Stomach smooth muscle (tissue), 2 donors: ENCODE data around the gene EEF1AKMT2.
A peak's percentile ranks its signal among the peaks of the same experiment; 100 is the strongest.
"Not testable (repeated sequence)": the region's sequence is repeated elsewhere in the genome, so short reads cannot be mapped to it uniquely, and the experiment has no call there.

Experiments
- H3K27ac ChIP-seq: one replicate; pipeline ENCODE4 v1.7.0; 2013; ENCODE audit warnings: mild to moderate bottlenecking, low read length, inconsistent platforms
- H3K27me3 ChIP-seq, 2 donors: one replicate each; pipeline ENCODE4 v1.7.0; 2013; ENCODE audit warnings: low read length in 2 of 2; ENCODE audit not compliant: insufficient read depth in 2 of 2, control insufficient read depth in 1 of 2
- H3K36me3 ChIP-seq, 2 donors: one replicate each; pipeline ENCODE4 v1.7.0; 2013; ENCODE audit warnings: low read length in 2 of 2; ENCODE audit not compliant: control insufficient read depth in 2 of 2, insufficient read depth in 2 of 2
- H3K4me1 ChIP-seq: one replicate; pipeline ENCODE4 v1.7.0; 2013; ENCODE audit warnings: low read length; ENCODE audit not compliant: control insufficient read depth, insufficient read depth
- H3K4me3 ChIP-seq, 2 donors: one replicate each; pipeline ENCODE4 v1.7.0; 2013; ENCODE audit warnings: low read length in 2 of 2
- H3K9ac ChIP-seq, 2 donors: one replicate each; pipeline ENCODE4 v1.7.0; 2013; ENCODE audit warnings: low read length in 2 of 2, mild to moderate bottlenecking in 1 of 2
- H3K9me3 ChIP-seq, 2 donors: one replicate each; pipeline ENCODE4 v1.7.0; 2013; ENCODE audit warnings: low read length in 2 of 2; ENCODE audit not compliant: control insufficient read depth in 2 of 2
- donor health status: healthy.
- donor health status: Pancreatic carcinoma.

The EEF1AKMT2 gene

DNA sequence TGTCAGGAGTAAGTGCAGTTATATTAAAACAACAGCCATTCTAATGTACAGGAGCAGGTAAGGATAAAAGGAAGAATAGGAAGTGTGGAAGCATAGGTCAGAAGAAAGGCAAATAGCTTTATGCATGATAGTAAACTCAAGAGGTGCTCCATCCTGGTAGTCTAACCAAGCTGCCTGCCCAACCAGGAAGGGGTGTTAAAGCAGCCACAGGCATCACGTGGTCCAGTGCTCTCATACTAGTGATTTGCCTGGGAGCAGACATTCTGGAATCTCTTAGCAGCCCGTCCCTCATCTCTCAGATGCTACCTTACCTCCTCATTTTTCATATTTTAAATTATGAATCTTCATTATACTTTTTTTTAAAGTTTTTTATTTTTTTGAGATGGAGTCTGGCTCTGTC is 28.4 kb upstream of the EEF1AKMT2 start:
- H3K36me3 ChIP-seq = peaks cover 12% of the 10 kb centered on the region in 2 donors
- no peaks in the 10 kb centered on the region for H3K9me3 ChIP-seq
- H3K27me3 ChIP-seq = no peaks in the 10 kb centered on the region
- no peak overlapping the region for H3K9ac ChIP-seq
- no peak overlapping the region for H3K27ac ChIP-seq
- no peak overlapping the region for H3K4me3 ChIP-seq
- H3K4me1 ChIP-seq = no peaks in the 10 kb centered on the region

DNA sequence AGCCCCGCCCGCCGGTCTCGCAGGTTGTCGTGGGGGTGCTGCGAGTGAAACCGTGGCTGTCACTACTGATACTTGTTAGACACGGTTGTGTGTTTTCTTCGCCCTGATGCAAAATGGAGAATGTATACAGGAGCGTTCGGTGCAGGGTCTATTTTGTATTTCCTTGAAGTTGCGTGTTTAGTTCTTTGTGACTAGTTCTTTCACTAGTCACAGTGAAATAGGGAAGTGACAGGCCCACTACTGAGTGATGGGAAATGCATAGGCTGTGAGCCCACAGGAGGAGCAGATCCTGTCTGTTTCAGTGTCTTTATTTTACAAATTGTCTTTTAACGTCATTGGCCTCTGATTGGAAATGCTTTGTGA is 10.6 kb upstream of the EEF1AKMT2 start:
- Histone ChIP-seq H3K27ac (peak overlapping the region; percentile 58), H3K9ac (peak overlapping the region; percentile 88 to 90), H3K36me3 (no peaks in the 10 kb centered on the region), H3K4me3 (peak overlapping the region; percentile 74 to 89), H3K27me3 (no peaks in the 10 kb centered on the region), H3K9me3 (no peaks in the 10 kb centered on the region), H3K4me1 (peaks cover 7% of the 10 kb centered on the region)

DNA sequence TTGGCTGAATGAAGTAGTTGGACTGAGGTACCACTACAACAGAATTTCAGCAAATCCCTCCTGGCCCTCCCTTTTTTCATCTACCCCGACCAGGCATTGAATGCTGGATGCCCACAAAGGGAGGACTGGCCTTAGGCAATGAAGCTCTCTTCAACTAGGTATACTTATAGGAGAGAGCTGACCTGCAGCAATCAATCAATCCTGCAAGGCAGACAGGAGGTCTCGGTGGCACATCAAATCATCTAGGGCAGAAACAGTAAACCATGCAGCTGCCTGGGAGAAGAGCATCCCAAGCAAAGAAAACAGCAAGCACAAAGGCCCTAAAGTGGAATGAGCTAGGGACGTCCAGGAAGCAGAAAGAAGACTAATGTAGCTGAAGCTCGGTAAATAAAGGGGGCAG is 7.5 kb upstream of the EEF1AKMT2 start:
- Histone ChIP-seq H3K4me3 (no peak overlapping the region), H3K9ac (no peak overlapping the region), H3K27me3 (no peaks in the 10 kb centered on the region), H3K9me3 (no peaks in the 10 kb centered on the region), H3K4me1 (peaks cover 7% of the 10 kb centered on the region), H3K36me3 (no peaks in the 10 kb centered on the region), H3K27ac (no peak overlapping the region)

- no peak overlapping the region for H3K9ac ChIP-seq
- H3K4me1 ChIP-seq = peaks cover 7% of the 10 kb centered on the region
- no peaks in the 10 kb centered on the region for H3K9me3 ChIP-seq
- H3K4me3 ChIP-seq = no peak overlapping the region
- H3K36me3 ChIP-seq = no peaks in the 10 kb centered on the region
- H3K27me3 ChIP-seq = no peaks in the 10 kb centered on the region
- no peak overlapping the region for H3K27ac ChIP-seq
Measured at GRCh38 chr10:124798781-124799180, 7.1 kb upstream of the EEF1AKMT2 start.

- Histone ChIP-seq H3K27me3 (no peaks in the 10 kb centered on the region), H3K9ac (no peak overlapping the region), H3K4me3 (no peak overlapping the region)
Measured at GRCh38 chr10:124798364-124798763, 6.7 kb upstream of the EEF1AKMT2 start.

GRCh38 chr10:124792998-124793352 is 1.3 kb upstream of the EEF1AKMT2 start:
- Histone ChIP-seq H3K36me3 (no peaks in the 10 kb centered on the region), H3K27me3 (no peaks in the 10 kb centered on the region), H3K4me3 (no peak overlapping the region), H3K9me3 (no peaks in the 10 kb centered on the region), H3K9ac (no peak overlapping the region), H3K27ac (no peak overlapping the region), H3K4me1 (peaks cover 3% of the 10 kb centered on the region)

More at GRCh38 chr10:124798364-124798763, 6.7 kb upstream of the EEF1AKMT2 start:
- Histone ChIP-seq H3K36me3 (no peaks in the 10 kb centered on the region), H3K9me3 (no peaks in the 10 kb centered on the region), H3K4me1 (peaks cover 7% of the 10 kb centered on the region), H3K27ac (no peak overlapping the region)

DNA sequence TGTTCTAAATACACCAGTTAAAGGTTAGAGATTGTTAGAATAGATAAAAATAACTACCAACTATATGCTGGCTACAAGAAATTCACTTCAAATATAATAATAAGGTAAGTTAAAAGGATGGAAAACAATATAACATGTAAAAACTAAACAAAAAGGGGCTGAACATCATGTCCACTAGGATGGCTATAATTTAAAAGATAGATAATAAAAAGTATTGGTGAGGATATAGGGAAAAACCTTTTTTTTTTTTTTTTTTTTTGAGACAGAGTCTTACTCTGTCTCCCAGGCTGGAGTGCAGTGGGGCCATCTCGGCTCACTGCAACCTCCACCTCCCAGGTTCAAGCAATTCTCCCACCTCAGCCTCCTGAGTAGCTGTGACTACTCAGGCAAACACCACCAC is 8.8 kb downstream of the EEF1AKMT2 start:
- H3K9me3 ChIP-seq, H3K27ac ChIP-seq, H3K4me1 ChIP-seq, H3K27me3 ChIP-seq, H3K9ac ChIP-seq, H3K4me3 ChIP-seq: not testable (repeated sequence)
- H3K36me3 ChIP-seq = peaks cover 5 to 14% of the 10 kb centered on the region in 2 donors

- H3K4me1 ChIP-seq = no peaks in the 10 kb centered on the region
- H3K27me3 ChIP-seq = no peaks in the 10 kb centered on the region
- H3K36me3 ChIP-seq = peaks cover 8 to 11% of the 10 kb centered on the region in 2 donors
- H3K27ac ChIP-seq = no peak overlapping the region
- no peaks in the 10 kb centered on the region for H3K9me3 ChIP-seq
- H3K4me3 ChIP-seq = no peak overlapping the region
- H3K9ac ChIP-seq = no peak overlapping the region
Measured at GRCh38 chr10:124768791-124769190, 22.9 kb downstream of the EEF1AKMT2 start.

DNA sequence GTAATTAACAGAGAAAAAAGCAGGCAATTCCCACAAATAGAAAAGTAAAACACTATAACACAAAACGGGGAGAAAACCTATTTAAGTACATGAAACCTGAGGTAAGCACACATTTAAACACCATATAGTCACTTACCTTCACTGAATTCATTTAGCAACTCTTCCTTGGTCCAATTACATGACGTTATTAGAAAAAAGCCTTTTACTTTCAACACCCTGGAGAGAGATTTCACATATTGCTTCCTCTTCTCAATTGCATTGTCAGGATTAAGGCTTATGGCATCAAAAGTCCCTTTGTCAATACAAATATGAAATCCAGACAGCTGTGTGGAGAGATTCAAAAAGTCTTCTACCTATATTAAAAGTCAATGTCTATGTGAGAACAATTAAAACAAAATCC is 26.4 kb downstream of the EEF1AKMT2 start:
- Histone ChIP-seq H3K36me3 (peaks cover 4 to 7% of the 10 kb centered on the region in 2 donors), H3K9me3 (no peaks in the 10 kb centered on the region), H3K9ac (no peak overlapping the region), H3K27ac (no peak overlapping the region), H3K27me3 (no peaks in the 10 kb centered on the region), H3K4me3 (no peak overlapping the region), H3K4me1 (no peaks in the 10 kb centered on the region)

DNA sequence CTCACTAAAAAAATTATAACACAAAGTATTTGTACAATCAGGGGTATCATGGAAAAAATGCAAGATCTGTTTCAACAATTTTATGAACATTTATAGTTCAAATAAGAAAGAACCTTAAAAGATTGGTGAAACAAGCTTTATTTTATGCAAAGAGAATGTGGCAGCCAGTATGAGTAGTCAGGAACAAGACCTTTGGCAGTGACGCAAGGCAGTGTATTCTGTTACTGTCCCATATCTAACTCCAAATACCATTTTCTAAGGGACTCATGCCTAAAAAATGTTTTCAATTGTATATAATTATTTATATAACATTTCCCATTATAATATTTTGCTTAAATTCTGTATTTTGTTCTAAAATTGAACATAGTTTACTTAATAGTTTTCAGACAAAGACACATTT is 28.4 kb downstream of the EEF1AKMT2 start:
- Histone ChIP-seq H3K36me3 (peaks cover 4 to 16% of the 10 kb centered on the region in 2 donors), H3K9me3 (no peaks in the 10 kb centered on the region), H3K4me3 (no peak overlapping the region), H3K27ac (no peak overlapping the region), H3K27me3 (no peaks in the 10 kb centered on the region), H3K4me1 (no peaks in the 10 kb centered on the region), H3K9ac (no peak overlapping the region)

DNA sequence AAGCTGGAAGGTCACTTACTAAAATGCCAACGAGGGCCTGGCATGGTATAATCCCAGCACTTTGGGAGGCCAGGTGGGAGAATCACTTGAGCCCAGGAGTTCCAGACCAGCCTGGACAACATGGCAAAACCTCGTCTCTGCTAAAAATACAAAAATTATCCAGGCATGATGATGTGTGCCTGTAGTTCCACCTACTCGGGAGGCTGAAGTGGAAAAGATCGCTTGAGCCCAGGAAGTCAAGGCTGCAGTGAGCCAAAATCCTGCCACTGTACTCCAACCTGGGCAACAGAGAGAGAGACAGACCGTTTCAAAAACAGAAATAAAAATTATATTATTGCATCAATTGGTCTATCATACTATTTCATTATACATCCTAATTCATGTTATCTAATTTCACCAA is 29.4 kb downstream of the EEF1AKMT2 start:
- Histone ChIP-seq H3K4me1 (no peaks in the 10 kb centered on the region), H3K9me3 (no peaks in the 10 kb centered on the region), H3K27me3 (no peaks in the 10 kb centered on the region), H3K9ac (no peak overlapping the region), H3K36me3 (peaks cover 4 to 18% of the 10 kb centered on the region in 2 donors), H3K4me3 (no peak overlapping the region), H3K27ac (no peak overlapping the region)
